Stomach (tissue), 4 donors: Measurements from ENCODE around the gene TSPAN14.

Experiments used
- CTCF ChIP-seq, 7 experiments: fragments of 450-650 bp in 4 of 7; fragments of 200-600 bp in 3 of 7; sonication (generic) in 3 of 7; IDR thresholded peaks; one replicate each; pipeline ENCODE4 v1.5.1; 2016 to 2019; ENCODE audit warnings: antibody characterized with exemption in 7 of 7, control low read depth in 2 of 7, mild to moderate bottlenecking in 1 of 7
- POLR2A ChIP-seq, 4 donors: fragments of 450-650 bp; IDR thresholded peaks; one replicate each; pipeline ENCODE4 v1.6.1; 2016; ENCODE audit warnings: antibody characterized with exemption in 4 of 4, control low read depth in 2 of 4, mild to moderate bottlenecking in 1 of 4, moderate library complexity in 1 of 4

- TF ChIP-seq POLR2A (IDR thresholded peaks at IDR 0.05): no peak
- no peak for TF ChIP-seq CTCF (IDR thresholded peaks at IDR 0.05)
These were observed 33.9 kb downstream of the TSPAN14 start for GRCh38 chr10:80487791-80488538.
